Mucosa of gallbladder (tissue), 1 donor: ENCODE data around the gene ATP11B. TPM values are rescaled to one million over a fixed set of nuclear protein-coding genes. Genes with fewer than 3 reads are reported as not detected.
"Not testable (repeated sequence)": the region's sequence is repeated elsewhere in the genome, so short reads cannot be mapped to it uniquely, and the experiment has no call there.

Experiments used
- DNase-seq: peaks from one replicate; pipeline ENCODE4 v3.0.0-alpha.2; 2020; ENCODE audit warnings: low spot score
- total RNA-seq: library from RNA; stranded (reverse); gene quantifications from one replicate; pipeline ENCODE4 v1.2.1, GENCODE V29; 2021
- donor health status: DM: no; HTN: no; CAD: no.

Gene ATP11B
- total RNA-seq, 1 donor from 2014 or later: 89.9 TPM

DNA sequence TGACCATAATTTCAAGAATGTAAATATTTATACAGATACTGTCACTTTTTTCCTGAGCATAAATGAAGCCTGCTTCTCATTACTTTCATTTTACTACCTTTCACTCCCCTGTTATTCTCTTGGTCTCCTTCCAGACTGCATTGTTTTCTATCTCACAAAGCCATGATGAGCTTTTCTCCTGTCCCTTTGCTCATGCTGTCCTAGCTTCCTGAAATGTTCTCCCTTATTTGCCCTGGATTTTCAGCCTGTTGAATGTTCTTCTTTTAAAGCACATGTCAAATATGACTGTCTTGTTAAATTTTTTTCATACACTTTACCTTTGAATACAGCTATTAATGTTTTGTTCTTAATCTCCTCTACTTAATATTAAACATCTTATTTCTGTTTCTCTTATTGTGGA is 31.7 kb downstream of the ATP11B start:
- no peak for DNase-seq

DNA sequence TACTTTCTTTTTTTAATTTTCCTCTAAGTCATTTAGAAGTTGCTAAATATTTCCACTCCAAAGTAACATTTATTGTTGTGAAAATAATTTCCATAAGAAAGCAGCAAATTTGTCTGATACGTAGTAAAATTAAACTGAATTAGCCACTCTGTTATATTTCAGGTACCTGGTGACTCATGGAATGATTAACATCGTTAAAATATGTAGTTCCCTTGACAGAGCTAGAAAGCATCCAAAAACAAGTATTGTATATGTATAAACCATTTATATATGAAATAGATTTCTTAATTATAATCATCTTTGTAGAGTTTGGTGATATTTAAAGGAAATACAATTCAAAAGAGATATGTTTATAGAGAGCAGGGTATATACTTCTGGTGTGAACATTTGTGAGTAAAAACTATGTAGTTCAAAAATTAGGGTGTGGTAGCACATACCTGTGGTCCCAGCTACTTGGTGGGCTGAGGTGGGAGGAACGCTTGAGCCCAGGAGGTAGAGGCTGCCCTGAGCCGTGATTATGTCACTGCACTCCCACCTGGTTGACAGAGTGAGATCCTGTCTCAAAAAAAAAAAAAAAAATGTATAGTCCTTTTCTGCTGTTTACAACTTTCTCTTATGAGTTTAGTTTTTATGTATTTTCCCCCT is 36.6 kb downstream of the ATP11B start:
- DNase-seq: no peak

DNA sequence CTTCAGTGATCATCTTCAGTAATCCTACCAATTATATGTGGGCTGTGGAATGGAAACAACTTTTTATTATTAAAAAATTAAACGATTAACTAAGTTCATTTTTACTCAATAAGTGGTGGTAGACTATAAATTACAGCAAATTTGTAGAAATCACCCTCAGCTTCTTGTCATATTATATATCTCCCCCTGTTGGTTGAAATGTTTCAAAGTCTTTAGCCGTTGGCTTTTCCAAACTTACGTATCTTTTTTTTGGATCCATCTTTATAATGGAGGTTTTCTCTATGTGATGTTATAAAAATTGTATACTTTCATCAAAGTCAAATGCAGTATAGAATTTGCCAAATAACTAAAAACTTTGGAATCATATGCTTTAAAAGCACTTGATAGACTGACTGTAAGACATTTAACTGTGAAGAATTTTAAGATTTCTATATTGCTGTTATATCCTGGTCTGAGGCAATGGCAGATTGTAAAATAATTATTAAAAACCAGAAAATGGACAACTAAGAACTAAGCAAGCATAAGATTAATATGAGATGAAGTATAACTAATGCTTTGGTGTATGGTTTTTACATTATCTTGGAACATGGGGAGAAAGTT is 44.7 kb downstream of the ATP11B start:
- no peak for DNase-seq

DNA sequence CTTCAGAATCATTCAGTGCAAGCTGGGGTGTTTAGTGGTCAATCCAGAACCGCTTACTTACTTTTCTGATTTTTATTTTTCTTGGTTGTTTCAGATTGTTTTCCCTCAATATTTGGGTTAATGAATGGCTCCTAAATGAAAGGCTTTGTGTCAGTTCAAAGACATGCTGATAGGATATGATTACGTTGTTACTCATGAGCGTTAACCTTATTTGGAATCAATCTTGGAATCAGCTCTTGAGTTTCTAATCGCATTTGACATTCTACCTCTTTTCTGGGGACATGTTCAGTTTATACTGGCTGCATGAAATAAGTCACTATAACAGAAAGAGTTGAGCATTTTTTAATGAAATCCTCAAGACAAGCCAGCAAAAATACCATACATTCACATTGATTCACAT is 50.2 kb downstream of the ATP11B start:
- no peak for DNase-seq

DNA sequence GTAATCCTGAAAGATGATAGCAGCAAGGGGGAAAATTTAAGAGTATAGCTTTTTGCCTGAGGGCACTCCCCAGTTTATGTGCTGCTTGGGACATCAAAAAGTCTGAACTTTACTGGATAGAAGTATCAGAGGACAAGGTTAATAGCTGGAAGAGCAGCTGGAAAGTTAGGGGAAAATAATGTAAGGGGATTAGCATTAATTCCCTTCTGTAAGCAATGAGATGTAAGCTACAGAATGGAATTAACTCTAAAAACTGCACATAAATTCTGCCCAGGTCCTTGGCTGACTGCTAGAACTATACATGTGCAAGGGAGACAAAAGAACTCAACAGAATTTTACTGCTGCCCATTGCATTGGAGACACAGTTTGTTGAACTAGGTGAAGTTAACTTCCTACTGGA is 55.6 kb downstream of the ATP11B start:
- DNase-seq: no peak

DNA sequence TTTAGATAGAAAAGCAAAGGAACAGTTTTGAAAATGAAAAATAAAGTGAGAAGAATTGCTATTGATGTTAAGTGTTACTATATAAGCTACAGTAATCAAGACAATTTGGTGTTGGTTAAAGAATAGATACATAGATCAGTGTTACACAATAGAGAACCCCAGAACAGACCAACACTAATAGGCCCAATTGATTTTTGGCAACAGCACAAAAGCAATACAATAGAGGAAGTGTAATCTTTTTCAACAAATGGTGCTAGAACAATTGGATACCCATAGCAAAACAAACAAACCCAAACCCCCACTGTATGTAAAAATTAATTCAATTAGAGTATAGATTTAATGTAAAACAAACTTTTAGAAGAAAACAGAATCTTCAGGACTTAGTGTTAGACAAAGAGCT is 61.8 kb downstream of the ATP11B start:
- no peak for DNase-seq

DNA sequence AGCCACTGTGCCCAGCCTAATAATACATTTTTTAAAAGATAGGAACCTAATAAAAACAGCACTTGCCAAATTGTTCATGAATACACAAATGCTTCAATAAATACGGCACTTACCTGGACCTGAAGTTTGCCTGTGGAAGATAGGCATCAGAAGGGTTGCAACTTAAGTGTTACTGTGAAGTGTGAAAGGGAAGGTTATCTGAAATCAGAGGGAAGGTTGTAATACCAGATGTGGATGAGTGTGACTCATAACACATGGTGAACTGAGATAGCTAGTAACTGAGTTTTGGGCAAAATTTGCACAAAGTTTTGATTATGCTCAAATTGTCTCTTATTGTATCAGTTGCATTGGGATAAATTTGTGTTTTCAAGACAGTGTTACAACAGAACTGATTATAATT is 68.0 kb downstream of the ATP11B start:
- no peak for DNase-seq

DNA sequence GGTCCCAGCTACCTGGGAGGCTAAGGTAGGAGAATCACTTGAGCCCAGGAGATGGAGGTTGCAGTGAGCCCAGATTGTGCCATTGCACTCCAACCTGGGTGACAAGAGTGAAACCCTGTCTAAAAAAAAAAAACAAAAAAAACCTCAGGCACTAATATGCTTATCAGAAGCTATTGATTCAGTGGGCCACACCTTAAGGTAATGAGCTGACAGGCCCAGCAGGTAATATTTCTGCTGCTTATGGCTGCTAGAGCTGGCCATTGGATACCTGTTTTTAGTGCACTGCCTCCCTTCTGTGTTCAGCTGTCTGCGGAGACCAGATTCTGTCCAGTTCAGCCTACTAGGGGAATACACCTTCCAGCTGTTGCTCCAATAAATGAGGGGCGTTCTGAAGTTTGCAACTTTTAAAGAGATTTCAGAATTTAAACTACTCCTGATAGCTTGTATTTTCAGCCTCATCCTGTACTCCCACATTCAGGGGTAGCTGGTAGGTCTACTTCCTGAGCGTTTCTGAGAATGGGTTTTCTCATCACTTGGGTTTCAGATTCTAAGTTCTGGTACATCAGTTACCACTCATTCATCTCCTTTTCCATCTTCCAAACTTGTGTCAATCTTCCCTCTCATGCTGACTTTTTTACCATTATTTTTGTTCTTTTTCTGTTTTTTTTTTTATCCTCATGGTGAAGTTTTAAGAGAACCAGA is 69.0 kb downstream of the ATP11B start:
- DNase-seq: peak; percentile 25

DNA sequence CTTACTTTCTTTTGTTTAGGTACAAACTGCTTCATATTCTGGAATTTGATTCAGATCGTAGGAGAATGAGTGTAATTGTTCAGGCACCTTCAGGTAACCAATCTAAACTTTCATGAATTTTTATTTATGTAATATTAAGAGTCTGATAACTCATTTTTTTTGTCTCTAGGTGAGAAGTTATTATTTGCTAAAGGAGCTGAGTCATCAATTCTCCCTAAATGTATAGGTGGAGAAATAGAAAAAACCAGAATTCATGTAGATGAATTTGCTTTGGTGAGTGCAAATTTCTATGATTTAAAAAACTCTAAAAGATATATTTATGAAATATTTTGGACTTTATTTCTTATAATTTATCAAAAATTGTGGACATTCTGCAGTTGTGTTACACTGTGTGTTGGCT is 75.8 kb downstream of the ATP11B start:
- no peak for DNase-seq

DNA sequence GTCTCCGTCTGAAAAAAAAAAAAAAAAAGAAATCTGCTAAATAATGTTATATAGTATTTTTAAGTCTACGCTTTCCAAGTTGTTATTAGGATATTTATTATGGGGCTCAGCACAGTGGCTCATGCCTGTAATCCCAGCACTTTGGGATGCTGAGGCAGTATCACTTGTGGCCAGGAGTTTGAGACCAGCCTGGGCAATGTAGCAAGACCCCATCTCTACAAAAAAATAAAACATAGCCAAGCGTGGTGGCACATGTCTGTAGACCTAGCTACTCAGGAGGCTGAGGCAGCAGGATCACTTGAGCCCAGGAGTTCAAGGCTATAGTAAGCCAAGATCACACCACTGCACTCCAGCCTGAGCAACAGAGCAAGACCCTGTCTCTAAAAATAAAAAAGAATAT is 77.6 kb downstream of the ATP11B start:
- not testable (repeated sequence) for DNase-seq

DNA sequence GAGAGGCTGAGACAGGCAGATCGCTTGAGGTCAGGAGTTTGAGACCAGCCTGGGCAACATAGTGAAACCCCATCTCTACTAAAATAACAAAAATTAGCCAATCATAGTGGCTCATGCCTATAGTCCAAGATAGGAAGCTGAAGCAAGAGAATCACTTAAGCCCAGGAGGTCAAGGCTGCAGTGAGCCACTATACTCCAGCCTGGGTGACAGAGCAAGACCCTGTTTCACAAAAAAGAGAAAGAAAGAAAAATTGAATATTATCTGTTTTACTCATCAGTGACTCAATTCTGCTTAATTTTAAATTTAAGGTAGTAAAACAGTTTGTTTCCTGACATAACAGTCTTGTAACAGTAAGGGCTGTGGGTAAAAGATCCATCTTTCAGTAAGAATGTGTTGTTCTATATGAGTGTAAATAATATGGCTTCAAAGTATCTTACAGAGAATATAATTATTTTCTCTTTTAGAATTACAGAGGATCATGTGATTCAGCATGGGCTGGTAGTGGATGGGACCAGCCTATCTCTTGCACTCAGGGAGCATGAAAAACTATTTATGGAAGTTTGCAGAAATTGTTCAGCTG is 85.8 kb downstream of the ATP11B start:
- DNase-seq: no peak

DNA sequence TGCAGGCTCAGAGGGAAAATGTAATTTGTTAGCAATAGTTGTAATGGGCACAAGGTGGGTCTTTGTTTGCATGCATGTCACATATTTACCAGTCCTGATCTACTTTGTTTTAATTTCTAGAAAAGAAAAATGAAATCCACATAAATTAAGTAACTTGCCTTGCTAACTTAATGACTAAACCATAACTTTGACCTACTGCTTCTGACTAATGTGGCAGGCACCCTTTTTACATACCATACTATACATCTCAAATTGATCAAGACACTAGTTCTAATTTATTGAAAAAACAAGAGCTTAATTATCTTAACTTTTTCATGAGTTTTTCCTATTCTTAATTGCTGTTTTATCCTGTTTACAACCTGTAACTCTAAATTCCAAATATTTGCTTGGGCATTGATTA is 93.2 kb downstream of the ATP11B start:
- DNase-seq: no peak

DNA sequence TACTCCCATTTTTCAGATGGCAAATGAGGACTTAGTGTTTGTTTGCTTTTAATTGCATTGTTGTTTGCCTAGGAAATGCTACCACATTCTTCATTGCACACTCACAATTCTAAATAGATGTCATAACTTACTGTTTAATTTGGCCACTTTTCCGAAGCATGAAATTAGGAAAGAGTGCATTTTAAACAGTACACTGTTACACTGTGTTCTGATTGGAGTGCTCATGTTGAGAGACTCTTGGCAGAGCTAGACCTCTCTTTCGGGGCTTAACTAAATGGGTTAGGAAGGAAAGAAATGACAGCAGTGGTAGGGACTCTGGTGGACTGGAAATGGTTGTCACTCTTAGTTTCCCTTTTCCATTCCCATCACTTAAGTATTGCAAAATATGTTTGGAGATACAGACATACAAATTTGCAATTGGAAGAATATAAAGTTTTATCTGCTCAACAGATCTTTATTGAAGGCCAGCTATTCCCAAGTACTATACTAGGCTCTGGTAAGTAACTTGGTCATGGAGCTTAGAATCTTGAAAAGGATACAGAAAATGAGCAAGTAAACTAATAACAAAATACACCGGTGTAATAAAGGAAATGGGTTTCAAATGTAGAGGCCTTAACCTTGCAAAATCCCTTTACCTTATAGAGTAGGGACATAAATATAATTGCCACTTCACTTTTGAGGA is 96.8 kb downstream of the ATP11B start:
- DNase-seq: no peak

DNA sequence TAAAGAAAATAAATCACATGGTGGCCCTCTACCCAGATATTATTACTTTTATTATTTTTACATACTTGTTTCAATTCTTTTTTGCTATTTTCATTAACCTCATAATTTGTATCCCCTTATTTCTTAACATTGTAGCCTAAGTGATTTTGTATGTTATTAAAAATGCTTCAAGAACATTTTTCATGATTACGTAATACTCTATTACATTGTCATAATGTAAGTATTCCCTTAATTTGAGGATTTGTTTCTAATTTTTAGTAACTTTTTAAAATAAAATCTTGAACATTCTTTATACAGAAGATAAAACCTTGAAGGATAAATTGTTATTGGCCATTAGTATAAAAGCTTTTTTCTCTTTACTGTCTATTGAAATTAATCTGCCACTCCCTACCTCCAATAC is 98.1 kb downstream of the ATP11B start:
- no peak for DNase-seq

DNA sequence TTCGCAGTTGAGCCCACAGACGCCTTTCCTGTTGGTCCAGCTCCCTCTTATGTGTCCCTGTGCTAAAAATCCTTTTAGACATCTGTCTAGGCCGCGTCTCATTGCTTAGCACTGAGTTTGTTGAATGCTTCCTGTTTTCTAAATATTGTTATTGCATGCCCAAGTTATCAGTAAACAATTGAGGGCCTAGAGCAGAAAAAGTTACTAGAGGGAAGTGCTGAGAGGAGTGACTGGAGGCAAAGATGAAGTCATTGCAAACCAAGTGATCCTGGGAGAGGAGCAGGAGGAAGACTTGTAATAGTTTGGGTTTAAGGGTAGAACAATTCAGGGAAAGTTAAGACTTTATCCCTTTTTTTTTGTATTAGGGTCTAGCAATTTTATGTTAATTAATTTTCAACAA is 98.9 kb downstream of the ATP11B start:
- DNase-seq: no peak

DNA sequence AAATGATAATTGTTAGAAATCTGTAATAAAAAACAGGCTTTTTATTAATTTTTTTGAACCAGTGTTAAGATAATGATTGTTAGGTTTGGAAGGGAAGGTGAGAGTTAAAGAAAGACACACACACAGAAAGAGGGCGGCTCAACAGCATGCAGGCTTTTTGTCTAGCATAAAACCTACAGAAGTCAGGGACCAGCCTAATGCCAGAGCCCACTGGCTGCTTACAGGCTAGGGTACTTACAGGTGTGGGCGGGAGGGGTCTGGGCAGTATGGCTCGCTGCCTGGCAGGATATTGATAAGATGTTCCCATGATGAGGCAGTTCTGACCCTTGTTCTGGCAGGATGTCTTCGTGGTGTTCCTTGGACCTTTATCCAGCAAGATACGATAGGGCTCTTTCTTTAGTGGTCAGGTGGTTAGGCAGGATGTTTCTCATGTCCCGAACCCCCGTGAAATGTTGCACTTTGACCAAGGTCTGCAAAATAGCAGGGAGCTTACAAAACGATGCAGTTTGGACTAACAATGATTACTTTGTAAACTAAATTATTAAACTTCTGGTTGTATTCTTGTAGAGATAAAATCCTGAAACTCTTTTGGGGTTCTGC is 102.3 kb downstream of the ATP11B start:
- DNase-seq: peak; percentile 31

DNA sequence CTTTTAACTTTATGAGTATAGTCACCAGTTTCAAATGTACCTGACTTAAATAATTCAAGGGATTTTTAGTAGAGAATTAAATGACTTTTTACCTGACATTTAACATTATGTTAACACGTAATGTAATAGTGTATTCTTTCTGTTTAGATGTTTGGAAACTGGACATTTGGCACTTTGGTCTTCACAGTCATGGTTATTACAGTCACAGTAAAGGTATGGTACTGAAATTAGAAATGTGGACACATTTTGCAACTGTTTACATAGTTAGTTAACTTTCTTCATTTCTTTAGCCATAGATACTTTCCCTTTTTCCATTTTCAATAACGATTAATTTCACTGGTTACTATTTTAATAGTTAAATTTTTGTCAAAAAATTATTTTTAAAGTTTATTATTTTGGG is 103.2 kb downstream of the ATP11B start:
- DNase-seq: no peak

DNA sequence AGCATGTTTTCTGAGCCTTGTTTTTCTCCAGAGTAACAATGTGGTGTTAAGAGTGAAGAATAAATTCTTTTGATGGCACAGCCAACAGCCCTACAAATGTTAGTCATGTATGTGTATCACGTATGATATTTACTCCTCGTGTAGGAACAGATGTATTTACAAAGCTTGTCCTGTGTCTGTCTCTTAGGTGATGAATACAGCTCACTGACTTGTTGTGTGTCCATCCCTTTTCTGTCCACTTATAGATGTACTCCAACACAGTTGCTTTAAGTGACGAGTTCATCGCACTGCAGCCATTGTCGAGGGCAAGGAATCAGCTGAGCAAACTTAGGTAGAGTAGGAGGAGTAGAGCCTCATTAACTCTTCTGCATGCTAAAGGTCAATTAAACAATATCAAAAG is 108.9 kb downstream of the ATP11B start:
- no peak for DNase-seq

DNA sequence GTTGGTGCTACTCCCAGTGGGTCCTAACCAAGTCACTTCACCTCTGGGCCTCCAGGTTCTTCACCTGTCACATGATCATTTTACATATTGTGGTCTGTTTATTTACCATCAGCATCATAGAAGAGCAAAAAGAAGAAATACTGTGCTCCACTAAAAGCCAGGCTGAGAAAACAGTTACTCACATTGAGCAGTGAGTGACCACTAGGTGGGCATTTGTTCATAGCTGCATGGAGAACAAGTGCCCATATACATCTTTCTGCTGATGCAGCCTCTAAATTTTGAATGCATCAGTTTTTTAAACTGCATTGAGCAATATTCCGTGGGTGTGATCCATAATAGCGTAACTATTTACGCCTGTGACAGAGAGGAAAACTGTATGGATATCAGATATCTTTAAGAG is 110.9 kb downstream of the ATP11B start:
- no peak for DNase-seq

DNA sequence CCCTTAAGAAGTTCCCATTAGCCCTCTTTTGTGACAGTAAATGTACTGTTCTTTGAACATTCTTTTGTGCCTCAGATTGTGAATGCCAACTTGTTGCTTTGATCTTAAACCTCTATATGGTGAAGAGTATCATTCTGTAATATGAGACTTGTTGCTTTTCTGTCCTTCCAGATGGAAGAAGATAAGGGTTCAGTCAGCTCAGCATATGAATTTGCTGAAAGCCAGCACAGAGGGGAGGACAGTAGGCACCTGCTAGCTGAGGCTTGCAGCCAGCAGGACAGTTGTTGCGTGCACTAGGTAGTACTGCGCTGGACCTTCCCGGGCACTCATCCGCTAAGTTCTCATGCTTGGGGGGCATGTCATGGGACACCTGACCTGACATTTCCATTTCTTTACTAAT is 112.3 kb downstream of the ATP11B start:
- DNase-seq: no peak

DNA sequence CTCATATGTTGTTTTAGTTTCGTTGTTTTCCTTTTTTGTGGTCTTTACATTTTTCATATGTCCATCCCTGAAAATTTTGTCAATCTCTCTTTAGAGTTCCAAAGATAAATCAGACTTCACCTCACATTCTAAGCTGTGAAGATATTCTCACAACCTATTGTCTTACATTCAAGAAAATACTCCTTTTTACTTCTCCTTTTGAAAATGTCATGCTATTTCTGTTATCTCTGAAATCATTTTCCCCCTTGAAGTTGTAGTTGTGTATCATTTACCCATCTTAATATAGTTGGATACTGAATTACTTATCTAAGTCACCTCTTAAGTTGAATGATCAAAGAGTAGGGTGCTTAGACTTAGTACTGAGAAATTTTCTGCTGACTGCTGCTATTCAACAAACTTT is 112.7 kb downstream of the ATP11B start:
- no peak for DNase-seq

DNA sequence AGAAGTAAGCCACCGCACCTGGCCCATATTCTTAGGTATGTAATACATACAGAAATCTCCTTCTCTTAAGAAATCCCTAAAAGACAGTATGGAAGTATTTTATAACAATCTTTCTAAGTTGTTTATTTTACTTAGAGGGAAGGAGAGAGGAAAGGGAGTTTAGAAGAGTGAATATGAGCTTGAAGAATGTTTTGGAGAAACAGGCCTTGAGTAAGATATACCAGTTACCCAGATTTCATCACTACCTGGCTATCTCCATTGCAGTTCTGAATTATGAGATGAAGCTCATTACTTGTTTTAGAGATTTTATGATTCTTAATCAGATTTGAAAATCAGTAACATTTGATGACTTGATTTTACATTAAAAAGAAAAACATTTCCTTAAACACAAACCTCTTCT is 115.2 kb downstream of the ATP11B start:
- no peak for DNase-seq
